GM12878 (cell line): ENCODE results near the gene ROPN1B. TPM values are rescaled to one million over a fixed set of nuclear protein-coding genes. Genes with fewer than 3 reads are reported as not detected.

Experiments
- ATAC-seq: fragments of 200-7000 bp; cut with Tn5 transposase; 3 replicates; pipeline ENCODE4 v1.9.1; 2020; ENCODE audit warnings: mild to moderate bottlenecking, moderate library complexity
- BruUV-seq: library from RNA; stranded (reverse); fragments of 400-500 nt; replicated peaks from 2 replicates; lab custom pipeline; 2021; lab: Mats Ljungman, UMichigan
- CTCF ChIA-PET: fragments of 300-600 bp; sonication (Branson Sonifier 250); formaldehyde crosslinking; extraction: SDS; loops from one replicate; lab custom pipeline; 2021; ENCODE audit warnings: inconsistent platforms; lab: Yijun Ruan, JAX
- POLR2A ChIA-PET: fragments of 350-600 bp; formaldehyde crosslinking; extraction: SDS; loops from one replicate; lab custom pipeline; 2021; ENCODE audit warnings: inconsistent platforms; lab: Charles Lee
- RAD21 ChIA-PET: fragments of 300-600 bp; sonication (Branson Sonifier 250); formaldehyde crosslinking; loops from one replicate; lab custom pipeline; 2023; ENCODE audit warnings: antibody characterized with exemption; ENCODE audit not compliant: unreplicated experiment; lab: Charles Lee
- SMC1A ChIA-PET: fragments of 300-600 bp; sonication (Branson Sonifier 250); formaldehyde crosslinking; loops from one replicate; lab custom pipeline; 2023; ENCODE audit not compliant: unreplicated experiment, uncharacterized antibody; lab: Charles Lee
- DNase-seq: peaks from one replicate; pipeline ENCODE4 v3.0.0-alpha.2; 2011; ENCODE audit warnings: low read depth, low spot score
- FAIRE-seq: peaks from 3 replicates; lab custom pipeline; 2011; peaks lifted over from hg19 to GRCh38; lab: Jason Lieb, UNC
- H2AFZ ChIP-seq: 2 replicates; pipeline ENCODE4 v1.6.0; 2011; ENCODE audit warnings: low read depth, low read length, control low read depth; ENCODE audit not compliant: control insufficient read depth
- H3K27ac ChIP-seq: 2 replicates; pipeline ENCODE4 v1.5.1; 2011; ENCODE audit warnings: control low read depth; ENCODE audit not compliant: control insufficient read depth, insufficient read depth
- H3K27me3 ChIP-seq, 2 experiments: replicated peaks in 1 of 2; 2 replicates each; pipeline versions ENCODE4 v1.6.0 to v1.6.1; 2011; ENCODE audit warnings: low read length in 1 of 2; ENCODE audit not compliant: control insufficient read depth in 2 of 2, insufficient read depth in 2 of 2
- H3K36me3 ChIP-seq, 2 experiments: 2 replicates each; pipeline ENCODE4 v1.5.1; 2011; ENCODE audit warnings: low read length in 1 of 2; ENCODE audit not compliant: control insufficient read depth in 2 of 2, insufficient read depth in 2 of 2
- H3K4me1 ChIP-seq: 2 replicates; pipeline ENCODE4 v1.6.1; 2011; ENCODE audit warnings: mild to moderate bottlenecking, low read length, moderate library complexity, mixed read lengths; ENCODE audit not compliant: control insufficient read depth, insufficient read depth
- H3K4me2 ChIP-seq: 2 replicates; pipeline ENCODE4 v1.6.0; 2011; ENCODE audit warnings: control low read depth; ENCODE audit not compliant: control insufficient read depth, insufficient read depth
- H3K4me3 ChIP-seq: fragments of 200-600 bp; sonication (generic); 2 replicates; pipeline ENCODE4 v1.5.1; 2016
- H3K79me2 ChIP-seq: 2 replicates; pipeline ENCODE4 v1.6.0; 2011; ENCODE audit warnings: low read length; ENCODE audit not compliant: control insufficient read depth, insufficient read depth
- H3K9ac ChIP-seq: 2 replicates; pipeline ENCODE4 v1.8.0; 2011; ENCODE audit warnings: low read length, control low read depth, mixed read lengths; ENCODE audit not compliant: control insufficient read depth, insufficient read depth
- H3K9me3 ChIP-seq: replicated peaks from 3 replicates; pipeline ENCODE4 v1.5.1; 2011; ENCODE audit warnings: mild to moderate bottlenecking, low read length; ENCODE audit not compliant: control insufficient read depth, insufficient read depth
- H4K20me1 ChIP-seq: 2 replicates; pipeline ENCODE4 v1.6.0; 2011; ENCODE audit not compliant: control insufficient read depth, insufficient read depth
- CEBPB ChIP-seq, 2 experiments: fragments of 150-350 bp in 1 of 2; IDR thresholded peaks; 2 replicates each; pipeline ENCODE4 v1.6.1; 2012 to 2014; ENCODE audit warnings: low read depth in 2 of 2, low read length in 2 of 2, borderline replicate concordance in 1 of 2, inconsistent platforms in 1 of 2
- CHD1 ChIP-seq: IDR thresholded peaks from 2 replicates; pipeline ENCODE4 v1.6.1; 2012; ENCODE audit warnings: low read depth, low read length, improper control_type of control experiment
- CREM ChIP-seq: IDR thresholded peaks from 2 replicates; pipeline ENCODE4 v1.6.1; 2014; ENCODE audit warnings: antibody characterized with exemption, low read depth
- DPF2 ChIP-seq: fragments of 450-650 bp; IDR thresholded peaks from 2 replicates; pipeline ENCODE4 v1.6.1; 2017; ENCODE audit warnings: mild to moderate bottlenecking
- EGR1 ChIP-seq, 2 experiments: IDR thresholded peaks; 1 replicate in 1 of 2; 2 replicates in 1 of 2; pipeline ENCODE4 v1.6.1; 2011 to 2012; ENCODE audit warnings: low read depth in 2 of 2, low read length in 2 of 2, borderline replicate concordance in 1 of 2, mild to moderate bottlenecking in 1 of 2, moderate library complexity in 1 of 2
- GATAD2B ChIP-seq: fragments of 450-650 bp; conservative IDR thresholded peaks from 2 replicates; pipeline ENCODE4 v1.6.1; 2017; ENCODE audit warnings: low read depth, mild to moderate bottlenecking, moderate library complexity
- HDAC2 ChIP-seq: fragments of 200-600 bp; sonication (generic); IDR thresholded peaks from 2 replicates; pipeline ENCODE4 v1.6.1; 2017
- HDAC6 ChIP-seq: fragments of 200-600 bp; sonication (generic); IDR thresholded peaks from one replicate; pipeline ENCODE4 v1.8.0; 2017; ENCODE audit warnings: antibody characterized with exemption; ENCODE audit not compliant: unreplicated experiment
- LARP7 ChIP-seq: fragments of 450-650 bp; IDR thresholded peaks from 2 replicates; pipeline ENCODE4 v1.6.1; 2017; ENCODE audit warnings: mild to moderate bottlenecking
- MEF2A ChIP-seq: IDR thresholded peaks from 2 replicates; pipeline ENCODE4 v1.6.1; 2011; ENCODE audit warnings: low read depth, mild to moderate bottlenecking, low read length, moderate library complexity; ENCODE audit not compliant: insufficient read depth
- NR2C2 ChIP-seq: IDR thresholded peaks from 2 replicates; pipeline ENCODE4 v1.6.1; 2011; ENCODE audit warnings: borderline replicate concordance, low read depth; ENCODE audit not compliant: control insufficient read depth, insufficient read length
- NR2F1 ChIP-seq: fragments of 450-650 bp; conservative IDR thresholded peaks from 2 replicates; pipeline ENCODE4 v1.6.1; 2017; ENCODE audit warnings: mild to moderate bottlenecking
- PAX5 ChIP-seq: IDR thresholded peaks from 2 replicates; pipeline ENCODE4 v1.6.1; 2011; ENCODE audit warnings: low read depth, low read length, borderline replicate concordance
- SPI1 ChIP-seq: IDR thresholded peaks from 2 replicates; pipeline ENCODE4 v1.6.1; 2011; ENCODE audit warnings: low read depth, mild to moderate bottlenecking, low read length, moderate library complexity, borderline replicate concordance; ENCODE audit not compliant: insufficient read depth
- SUPT20H ChIP-seq: IDR thresholded peaks from 2 replicates; pipeline ENCODE4 v1.6.1; 2011; ENCODE audit warnings: low read depth, mild to moderate bottlenecking, low read length, moderate library complexity, borderline replicate concordance; ENCODE audit not compliant: control insufficient read depth
- TCF3 ChIP-seq: IDR thresholded peaks from 2 replicates; pipeline ENCODE4 v1.6.1; 2012; ENCODE audit warnings: low read depth, mild to moderate bottlenecking, low read length, borderline replicate concordance; ENCODE audit not compliant: insufficient read depth
- ZBED1 ChIP-seq: IDR thresholded peaks from 2 replicates; pipeline ENCODE4 v1.6.1; 2016; ENCODE audit warnings: borderline replicate concordance
- ZNF274 ChIP-seq: IDR thresholded peaks from one replicate; pipeline ENCODE4 v1.8.0; 2011; ENCODE audit not compliant: insufficient read length, insufficient read depth
- ZNF687 ChIP-seq: fragments of 450-650 bp; IDR thresholded peaks from 2 replicates; pipeline ENCODE4 v1.6.1; 2017; ENCODE audit warnings: mild to moderate bottlenecking, moderate library complexity
- ZSCAN29 ChIP-seq: fragments of 450-650 bp; IDR thresholded peaks from 2 replicates; pipeline ENCODE4 v1.6.1; 2017; ENCODE audit warnings: mild to moderate bottlenecking, moderate library complexity
- WGBS: methylation state at CpG from one replicate; pipeline ENCODE4 v1.1.6; 2016; ENCODE audit warnings: low lambda C conversion rate; ENCODE audit not compliant: insufficient replicate concordance, insufficient coverage; ENCODE audit errors: missing lambda C conversion rate; 5-methylcytosine and 5-hydroxymethylcytosine counted together
- in situ Hi-C: fragments of 300-500 bp; cut with MboI; formaldehyde crosslinking; loops from 9 replicates; pipeline ENCODE4 v1.14.3; 2018; ENCODE audit warnings: mixed read lengths
- intact Hi-C: fragments of 100-400 bp; cut with micrococcal nuclease; formaldehyde crosslinking; loops from one replicate; pipeline ENCODE4 v1.14.2; 2022; ENCODE audit not compliant: unreplicated experiment
- polyA plus RNA-seq, 11 experiments: library from polyadenylated mRNA; depleted of rRNA in 4 of 11; unstranded in 6 of 11; stranded (reverse) in 5 of 11; fragments of >200 nt; fragmentation: Nextera tagmentation in 4 of 11; fragmentation: Illumina TruSeq in 1 of 11; extraction: Ambion mirVana in 4 of 11; extraction: Trizol in 1 of 11; gene quantifications; 1 replicate in 1 of 11; 2 replicates in 10 of 11; pipeline versions ENCODE4 v1.2.1 to v1.2.3, GENCODE V29; 2011 to 2016; ENCODE audit warnings: inconsistent platforms in 2 of 11, missing spikeins in 2 of 11, low read depth in 1 of 11
- total RNA-seq, 4 experiments: library from RNA; depleted of rRNA in 3 of 4; stranded (reverse); fragments of >200 nt in 3 of 4; fragmentation: Illumina TruSeq in 1 of 4; extraction: Trizol in 1 of 4; gene quantifications; 2 replicates each; pipeline versions ENCODE4 v1.2.1 to v1.2.3, GENCODE V29; 2013 to 2021

Gene ROPN1B
- total and polyA plus RNA-seq, 10 of the 15 experiments (the other 5 are each of a cell fraction or from before 2014, with no cell fraction given), result not detected

GRCh38 chr3:126024049-126024854 lies 55.3 kb downstream of the ROPN1B start (continued):
- TF ChIP-seq ZNF687 (no peak), DPF2 (no peak), MEF2A (no peak), NR2F1 (no peak), SPI1 (no peak), PAX5 (no peak)
- TF ChIP-seq, all 136 proteins: peak for 0

GRCh38 chr3:126025116-126025729 lies 56.2 kb downstream of the ROPN1B start:
- DNase-seq (no peak), FAIRE-seq (no peak), ATAC-seq (no peak)
- intact Hi-C loops, result no loop called here
- H3K9ac ChIP-seq, result no peak overlapping the region
- TF ChIP-seq HDAC2, result no peak
- TF ChIP-seq TCF3, result no peak
- TF ChIP-seq LARP7, result no peak
- no peak for TF ChIP-seq EGR1 (IDR thresholded peaks at IDR 0.05; ENCODE audit: borderline replicate concordance in 1 of 2, low read depth in 2 of 2, low read length in 2 of 2)
- TF ChIP-seq ZBED1, result no peak
- TF ChIP-seq CHD1, result no peak
- TF ChIP-seq ZNF274, result no peak
- no peak for TF ChIP-seq GATAD2B
- no peak for TF ChIP-seq NR2C2
- no peak for TF ChIP-seq SUPT20H
- TF ChIP-seq CEBPB (IDR thresholded peaks at IDR 0.05; ENCODE audit: borderline replicate concordance in 1 of 2, low read depth in 2 of 2, low read length in 2 of 2), result no peak
- no peak for TF ChIP-seq ZSCAN29
- no peak for TF ChIP-seq HDAC6
- no peak for TF ChIP-seq CREM
- no peaks in the 10 kb centered on the region for H3K4me1 ChIP-seq
- ChIA-PET SMC1A (no interaction called here), CTCF (no interaction called here), POLR2A (no interaction called here), RAD21 (no interaction called here)
- no peak overlapping the region for H3K27ac ChIP-seq
- no peaks in the 10 kb centered on the region for H3K79me2 ChIP-seq
- H3K27me3 ChIP-seq, result no peaks in the 10 kb centered on the region
- H3K36me3 ChIP-seq, result no peaks in the 10 kb centered on the region
- 83% methylated on average over 14 of the region's 14 CpGs for WGBS
- no TSS peak for BruUV-seq
- no peaks in the 10 kb centered on the region; the same call in 1 of the 2 replicates for H4K20me1 ChIP-seq
- no peak overlapping the region for H3K4me2 ChIP-seq
- no peaks in the 10 kb centered on the region; the same call in none of the 3 replicates for H3K9me3 ChIP-seq
- no peak overlapping the region for H2AFZ ChIP-seq
- H3K4me3 ChIP-seq, result no peak overlapping the region
- in situ Hi-C loops, result no loop called here
